Kidney (tissue), 14 donors: Measurements from ENCODE around the gene PNMA1. TPM values are rescaled to one million over a fixed set of nuclear protein-coding genes. Genes with fewer than 3 reads are reported as not detected.

Experiments
- DNase-seq, 5 donors: peaks; one replicate each; pipeline ENCODE4 v3.0.0-alpha.2; 2013 to 2020
- FAIRE-seq: peaks from 2 replicates; lab custom pipeline; 2012; peaks lifted over from hg19 to GRCh38; lab: Jason Lieb, UNC
- H3K27ac ChIP-seq, 2 donors: one replicate each; pipeline ENCODE4 v1.7.0; 2013; ENCODE audit warnings: low read depth in 2 of 2, low read length in 2 of 2, inconsistent platforms in 1 of 2
- H3K27me3 ChIP-seq: one replicate; pipeline ENCODE4 v1.7.1; 2013; ENCODE audit warnings: low read length, inconsistent platforms; ENCODE audit not compliant: control insufficient read depth, insufficient read depth
- H3K36me3 ChIP-seq, 3 donors: one replicate each; pipeline versions ENCODE4 v1.7.0 to v1.7.1; 2013; ENCODE audit warnings: low read length in 3 of 3, control low read depth in 1 of 3, inconsistent platforms in 1 of 3; ENCODE audit not compliant: insufficient read depth in 3 of 3, control insufficient read depth in 2 of 3
- H3K4me1 ChIP-seq, 3 donors: one replicate each; pipeline versions ENCODE4 v1.7.0 to v1.7.1; 2013; ENCODE audit warnings: low read length in 3 of 3, inconsistent platforms in 1 of 3, low read depth in 1 of 3; ENCODE audit not compliant: control insufficient read depth in 2 of 3, insufficient read depth in 2 of 3
- H3K4me3 ChIP-seq, 3 donors: one replicate each; pipeline versions ENCODE4 v1.7.0 to v1.8.1; 2013; ENCODE audit warnings: low read length in 3 of 3, control low read depth in 1 of 3, inconsistent platforms in 1 of 3
- H3K9ac ChIP-seq, 3 donors: one replicate each; pipeline versions ENCODE4 v1.7.0 to v1.7.1; 2013; ENCODE audit warnings: low read length in 3 of 3, control low read depth in 1 of 3, inconsistent platforms in 1 of 3
- H3K9me3 ChIP-seq, 3 donors: one replicate each; pipeline versions ENCODE4 v1.7.0 to v1.7.1; 2013; ENCODE audit warnings: low read length in 3 of 3, control low read depth in 1 of 3, inconsistent platforms in 1 of 3; ENCODE audit not compliant: control insufficient read depth in 2 of 3, insufficient read depth in 1 of 3
- intact Hi-C: fragments of 100-400 bp; cut with DNase I; formaldehyde crosslinking; loops from one replicate; pipeline ENCODE4 v1.11.1; 2022
- polyA plus RNA-seq: library from polyadenylated mRNA; stranded (reverse); fragments of 350-450 nt; fragmentation: Illumina TruSeq; extraction: RNeasy Lipid Tissue Mini Kit (QIAGEN cat#74804); gene quantifications from one replicate; pipeline ENCODE4 v1.2.3, GENCODE V29; 2014; ENCODE audit warnings: low read depth, low replicate concordance; ENCODE audit not compliant: insufficient read depth
- total RNA-seq: library from RNA; stranded (reverse); fragmentation: NEBNext Ultra II Directional; extraction: Animal tissue kit (Norgen Biotek cat#: 25700); gene quantifications from one replicate; pipeline ENCODE4 v1.2.1, GENCODE V29; 2021
- TF ChIP-seq, protein P1 (sequence below): IDR thresholded peaks from 3 replicates; pipeline ENCODE4 v1.5.1; 2012; ENCODE audit warnings: mild to moderate bottlenecking, moderate library complexity, borderline replicate concordance; ENCODE audit not compliant: insufficient read depth; ENCODE audit errors: extremely low read depth
- donor health status: control.
- donor health status: control.
- donor health status: control.
- donor health status: control.
- donor health status: control.
- donor health status: DM: yes; HTN: yes; CAD: no.
- donor health status: Normal renal cell carcinoma (clear cell type).

PNMA1 gene
- total and polyA plus RNA-seq, 2 donors from 2014 or later: 34.6 to 53.1 TPM

DNA sequence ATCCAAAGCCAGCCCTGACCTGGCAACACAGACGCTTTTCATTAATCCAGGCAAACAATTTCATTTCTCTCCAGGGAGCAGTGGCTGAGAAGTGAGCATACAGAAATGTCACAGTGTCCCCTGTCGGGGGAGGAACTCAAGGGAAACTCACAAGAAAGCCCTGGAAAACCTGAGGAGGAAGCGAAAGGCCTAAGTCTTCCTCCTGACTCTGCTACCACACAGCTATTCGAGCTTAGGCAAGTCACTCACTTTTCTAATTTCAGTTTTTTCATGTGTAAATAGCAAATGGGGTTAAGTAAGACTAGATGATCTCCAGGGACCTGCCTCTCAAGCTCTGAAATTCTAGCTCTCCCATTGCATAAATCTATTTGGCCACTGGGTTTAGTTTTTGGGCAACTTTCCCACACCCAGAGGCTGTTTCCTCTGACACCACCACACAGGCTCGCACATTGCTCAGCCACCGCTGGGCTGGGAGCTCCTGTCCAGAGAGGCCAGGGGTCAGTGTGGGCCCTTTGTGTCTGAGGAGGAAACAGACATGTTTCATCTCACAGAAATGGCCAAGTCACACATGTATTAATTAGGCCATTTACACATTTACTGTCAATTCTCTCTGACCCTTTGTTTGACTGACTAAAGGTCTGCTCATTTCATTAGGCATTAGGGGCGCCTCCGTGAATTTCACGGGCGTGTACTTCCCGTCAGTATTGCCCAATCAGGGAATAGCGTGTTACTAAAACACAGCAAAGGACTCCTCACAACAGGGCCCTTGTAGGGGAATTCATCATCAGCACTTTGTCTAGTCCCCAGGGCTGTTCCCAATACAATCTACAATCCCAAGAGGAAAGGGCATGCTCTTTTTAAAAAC is 9.8 kb upstream of the PNMA1 start:
- peaks cover 15 to 72% (median 32%) of the 10 kb centered on the region in 3 donors for H3K36me3 ChIP-seq
- TF ChIP-seq, protein P1, sequence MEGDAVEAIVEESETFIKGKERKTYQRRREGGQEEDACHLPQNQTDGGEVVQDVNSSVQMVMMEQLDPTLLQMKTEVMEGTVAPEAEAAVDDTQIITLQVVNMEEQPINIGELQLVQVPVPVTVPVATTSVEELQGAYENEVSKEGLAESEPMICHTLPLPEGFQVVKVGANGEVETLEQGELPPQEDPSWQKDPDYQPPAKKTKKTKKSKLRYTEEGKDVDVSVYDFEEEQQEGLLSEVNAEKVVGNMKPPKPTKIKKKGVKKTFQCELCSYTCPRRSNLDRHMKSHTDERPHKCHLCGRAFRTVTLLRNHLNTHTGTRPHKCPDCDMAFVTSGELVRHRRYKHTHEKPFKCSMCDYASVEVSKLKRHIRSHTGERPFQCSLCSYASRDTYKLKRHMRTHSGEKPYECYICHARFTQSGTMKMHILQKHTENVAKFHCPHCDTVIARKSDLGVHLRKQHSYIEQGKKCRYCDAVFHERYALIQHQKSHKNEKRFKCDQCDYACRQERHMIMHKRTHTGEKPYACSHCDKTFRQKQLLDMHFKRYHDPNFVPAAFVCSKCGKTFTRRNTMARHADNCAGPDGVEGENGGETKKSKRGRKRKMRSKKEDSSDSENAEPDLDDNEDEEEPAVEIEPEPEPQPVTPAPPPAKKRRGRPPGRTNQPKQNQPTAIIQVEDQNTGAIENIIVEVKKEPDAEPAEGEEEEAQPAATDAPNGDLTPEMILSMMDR: peak; percentile 7
- no peak overlapping the region for H3K4me3 ChIP-seq
- peaks cover 3 to 21% (median 18%) of the 10 kb centered on the region in 3 donors for H3K4me1 ChIP-seq
- H3K27ac ChIP-seq: peak overlapping the region; percentile 44 to 73
- H3K27me3 ChIP-seq: no peaks in the 10 kb centered on the region
- peak in 2 of 5 donors; percentile 28 to 93 for DNase-seq
- H3K9ac ChIP-seq: no peak overlapping the region
- intact Hi-C loops: no loop called here
- no peak for FAIRE-seq
- no peaks in the 10 kb centered on the region for H3K9me3 ChIP-seq

DNA sequence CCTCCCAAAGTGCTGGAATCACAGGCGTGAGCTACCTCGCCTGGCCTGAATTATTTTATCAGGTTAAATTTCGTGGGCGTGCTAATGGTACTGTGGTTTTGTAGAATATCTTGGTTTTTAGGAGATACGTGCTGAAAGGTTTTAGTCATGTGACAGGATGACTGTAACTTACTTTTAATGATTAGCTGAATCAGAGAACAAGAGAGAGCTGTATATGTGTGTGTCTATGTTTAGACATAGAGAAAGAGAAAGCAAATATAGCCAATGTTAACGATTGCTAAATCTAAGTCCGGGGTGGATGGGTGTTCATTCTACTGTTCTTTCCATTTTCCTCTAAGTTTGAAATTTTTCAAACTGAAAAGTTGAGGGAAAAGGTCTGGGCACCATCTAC is 9.2 kb upstream of the PNMA1 start:
- TF ChIP-seq, protein P1: no peak
- Histone ChIP-seq H3K27me3 (no peaks in the 10 kb centered on the region), H3K4me1 (peaks cover 3 to 16% (median 15%) of the 10 kb centered on the region in 3 donors), H3K36me3 (peaks cover 14 to 69% (median 30%) of the 10 kb centered on the region in 3 donors), H3K27ac (peak overlapping the region; percentile 44 to 73), H3K9me3 (no peaks in the 10 kb centered on the region), H3K9ac (no peak overlapping the region), H3K4me3 (no peak overlapping the region)
- intact Hi-C loops: no loop called here
- DNase-seq (no peak), FAIRE-seq (no peak)

DNA sequence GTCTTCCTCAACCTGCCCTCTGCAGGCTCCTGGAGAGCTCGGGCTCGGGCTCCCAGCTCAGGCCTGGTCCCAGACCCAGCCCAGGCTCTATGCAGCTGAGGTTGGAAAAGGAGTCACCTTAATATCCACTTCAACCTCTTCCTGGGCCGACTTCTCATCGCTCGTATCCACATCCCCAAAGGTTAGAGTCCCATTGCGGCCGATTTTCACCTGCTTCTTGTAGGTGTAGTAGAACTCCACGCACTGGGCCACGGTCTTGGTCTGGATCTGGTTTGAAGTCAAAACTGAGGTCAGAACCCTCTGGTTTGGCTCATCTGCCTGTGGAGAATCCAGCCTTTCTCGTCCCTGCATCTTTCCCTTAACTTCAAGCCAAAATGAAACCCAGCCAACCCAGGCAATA is 8.4 kb upstream of the PNMA1 start:
- Histone ChIP-seq H3K36me3 (peaks cover 12 to 65% (median 30%) of the 10 kb centered on the region in 3 donors), H3K4me3 (no peak overlapping the region), H3K9me3 (no peaks in the 10 kb centered on the region), H3K27me3 (no peaks in the 10 kb centered on the region), H3K4me1 (peaks cover 3 to 22% (median 20%) of the 10 kb centered on the region in 3 donors), H3K9ac (no peak overlapping the region), H3K27ac (no peak overlapping the region)
- TF ChIP-seq, protein P1: no peak
- no peak for FAIRE-seq
- peak in 1 of 5 donors; percentile 25 for DNase-seq
- intact Hi-C loops: no loop called here
